ENCODE data around the gene LUM. TPM values are rescaled to one million over a fixed set of nuclear protein-coding genes. Genes with fewer than 3 reads are reported as not detected.

LUM gene
- total and polyA plus RNA-seq, 7 donors: 2.7 to 35.7 (median 8.3) TPM

DNA sequence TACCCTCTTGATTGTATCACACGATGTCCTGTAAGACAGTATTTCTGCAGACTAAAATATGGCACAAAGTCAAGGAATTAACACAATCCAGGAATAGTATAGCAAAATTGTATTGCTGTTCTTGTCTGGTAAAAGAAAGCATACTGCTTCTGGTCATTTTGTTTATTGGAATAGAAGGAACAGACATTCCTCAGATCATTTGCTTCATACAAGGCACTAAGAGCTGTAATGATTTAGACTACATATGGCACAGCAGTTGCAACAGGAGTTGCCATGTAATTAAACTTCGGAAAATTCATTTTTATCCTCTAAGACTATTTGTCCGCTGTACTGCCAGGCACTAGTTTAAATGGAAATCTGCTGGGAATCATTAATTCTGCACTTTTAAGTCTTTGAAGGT is 45.9 kb downstream of the LUM start:
- TF ChIP-seq CTCF (IDR thresholded peaks at IDR 0.05): no peak
- no peak for DNase-seq
- H3K36me3 ChIP-seq (ENCODE audit: insufficient read depth in 1 of 2, low read depth in 1 of 2): no peaks in the 10 kb centered on the region
- intact Hi-C loops (cut with DNase I): no loop called here
- H3K4me3 ChIP-seq: no peak overlapping the region
- no peak for ATAC-seq
- no peaks in the 10 kb centered on the region for H3K27me3 ChIP-seq (ENCODE audit: insufficient read depth in 3 of 3, low read length in 2 of 3)
- WGBS, 3 donors: 84 to 92% (median 87%) methylated on average over 3 of the region's 3 CpGs
- H3K4me1 ChIP-seq: no peaks in the 10 kb centered on the region
- no peak overlapping the region for H3K27ac ChIP-seq
- H3K9me3 ChIP-seq: no peaks in the 10 kb centered on the region

DNA sequence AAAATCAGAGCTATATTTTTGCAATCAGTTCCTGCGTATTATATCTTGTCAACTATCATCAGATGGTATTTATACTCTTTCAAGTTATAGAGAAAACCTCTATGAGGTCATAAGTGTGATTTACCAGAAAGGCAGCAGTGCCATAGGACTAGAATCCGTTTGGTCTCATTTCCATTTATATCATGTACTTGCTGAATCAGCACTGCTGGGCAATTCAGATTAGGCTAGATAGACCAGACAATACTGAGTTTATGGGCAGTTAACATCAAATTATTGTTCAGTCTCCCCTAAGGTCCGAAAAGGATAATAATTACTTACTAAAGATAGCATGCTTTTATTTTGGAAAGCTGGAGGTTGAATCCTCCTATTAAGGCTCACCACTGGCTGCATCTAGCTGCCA is 46.7 kb downstream of the LUM start:
- 71 to 86% (median 86%) methylated on average over 3 of the region's 3 CpGs for WGBS, 3 donors
- intact Hi-C loops (cut with DNase I): no loop called here
- TF ChIP-seq CTCF (IDR thresholded peaks at IDR 0.05): no peak

DNA sequence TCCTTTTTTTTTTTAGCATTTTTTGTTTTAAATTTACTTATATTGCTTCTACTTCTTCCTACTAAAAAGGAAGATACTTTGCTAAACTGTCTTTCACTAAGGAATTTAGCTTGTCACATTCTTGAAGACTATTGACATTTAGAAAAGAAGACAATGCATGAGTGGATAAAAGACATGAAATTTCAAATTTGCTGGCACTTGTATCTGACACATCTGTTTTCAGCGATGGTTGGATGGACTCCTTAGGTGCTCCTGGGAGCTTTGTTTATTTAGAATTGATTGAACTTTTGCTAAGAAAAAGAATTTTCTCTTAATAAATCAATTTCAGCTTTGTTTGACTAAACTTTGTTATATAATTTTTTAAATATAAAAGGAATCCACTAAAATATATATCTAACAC is 50.2 kb downstream of the LUM start:
- DNase-seq: no peak
- H3K36me3 ChIP-seq (ENCODE audit: insufficient read depth in 1 of 2, low read depth in 1 of 2): no peaks in the 10 kb centered on the region
- no peaks in the 10 kb centered on the region for H3K4me1 ChIP-seq
- H3K4me3 ChIP-seq: no peak overlapping the region
- intact Hi-C loops (cut with DNase I): no loop called here
- no peak for TF ChIP-seq CTCF (IDR thresholded peaks at IDR 0.05)
- no peaks in the 10 kb centered on the region for H3K27me3 ChIP-seq (ENCODE audit: insufficient read depth in 3 of 3, low read length in 2 of 3)
- H3K27ac ChIP-seq: no peak overlapping the region
- WGBS, 3 donors: 32 to 44% (median 38%) methylated on average over 1 of the region's 1 CpG
- no peaks in the 10 kb centered on the region for H3K9me3 ChIP-seq
- no peak for ATAC-seq

More for the DNA sequence above, 46.7 kb downstream of the LUM start:
- no peaks in the 10 kb centered on the region for H3K36me3 ChIP-seq (ENCODE audit: insufficient read depth in 1 of 2, low read depth in 1 of 2)
- no peaks in the 10 kb centered on the region for H3K27me3 ChIP-seq (ENCODE audit: insufficient read depth in 3 of 3, low read length in 2 of 3)
- H3K27ac ChIP-seq: no peak overlapping the region
- DNase-seq (no peak), ATAC-seq (no peak)
- H3K4me1 ChIP-seq: no peaks in the 10 kb centered on the region
- H3K9me3 ChIP-seq: no peaks in the 10 kb centered on the region
- H3K4me3 ChIP-seq: no peak overlapping the region

- H3K4me3 ChIP-seq: no peak overlapping the region
- no peak overlapping the region for H3K27ac ChIP-seq
- no peaks in the 10 kb centered on the region for H3K36me3 ChIP-seq (ENCODE audit: insufficient read depth in 1 of 2, low read depth in 1 of 2)
- no peaks in the 10 kb centered on the region for H3K9me3 ChIP-seq
- intact Hi-C loops (cut with DNase I): no loop called here
- ATAC-seq (no peak), DNase-seq (no peak)
- no peaks in the 10 kb centered on the region for H3K27me3 ChIP-seq (ENCODE audit: insufficient read depth in 3 of 3, low read length in 2 of 3)
- TF ChIP-seq CTCF (IDR thresholded peaks at IDR 0.05): no peak
- H3K4me1 ChIP-seq: no peaks in the 10 kb centered on the region
Observed at GRCh38 chr12:91059211-91059610, 52.1 kb downstream of the LUM start.

DNA sequence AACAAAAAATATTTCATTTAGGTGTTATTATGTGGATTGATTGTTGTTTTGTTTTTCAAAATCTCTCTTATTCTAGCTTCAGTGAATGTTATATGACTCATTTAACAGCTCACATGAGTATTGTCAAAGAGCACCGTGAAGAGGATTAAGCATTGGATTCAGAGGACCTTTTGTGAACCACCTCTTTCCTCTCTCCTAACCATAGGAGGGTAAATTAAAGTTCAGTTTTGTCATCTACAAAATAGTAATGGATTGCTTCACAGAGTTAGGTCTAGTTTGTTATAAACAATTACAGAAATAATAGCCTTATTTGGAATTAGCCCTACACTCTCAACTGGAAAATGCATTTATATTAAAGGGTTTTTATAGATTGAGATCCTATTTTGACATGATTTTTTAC is 52.5 kb downstream of the LUM start:
- TF ChIP-seq CTCF (IDR thresholded peaks at IDR 0.05): no peak
- intact Hi-C loops (cut with DNase I): no loop called here
- Histone ChIP-seq H3K9me3 (no peaks in the 10 kb centered on the region), H3K27ac (no peak overlapping the region), H3K27me3 (ENCODE audit: insufficient read depth in 3 of 3, low read length in 2 of 3) (no peaks in the 10 kb centered on the region), H3K36me3 (ENCODE audit: insufficient read depth in 1 of 2, low read depth in 1 of 2) (no peaks in the 10 kb centered on the region), H3K4me1 (no peaks in the 10 kb centered on the region), H3K4me3 (no peak overlapping the region)
- no peak for DNase-seq
- WGBS, 3 donors: 20 to 37% (median 23%) methylated on average over 1 of the region's 1 CpG
- no peak for ATAC-seq
